Stimulated activated naive B cell treated with anti-CD40 and anti-IgM and Interleukin-4, amounts not matched to agents 10 μg/mL and 1 μg/mL and 100 μg/mL, for 72 hours (primary cell): Measurements from ENCODE around the gene SOS1.

Source experiments
- ATAC-seq, 2 donors: fragments of 150-1000 bp; cut with Tn5 transposase; replicated peaks; 2 replicates each; pipeline ENCODE4 v1.10.0; 2021; ENCODE audit warnings: moderate library complexity in 1 of 2
- DNase-seq: peaks from one replicate; pipeline ENCODE4 v3.0.0; 2021
- H3K27ac Mint-ChIP-seq: one replicate; pipeline ENCODE4 v1.8.0; 2022; ENCODE audit warnings: mild to moderate bottlenecking, mixed read lengths
- H3K27me3 Mint-ChIP-seq, 2 donors: one replicate each; pipeline ENCODE4 v1.8.0; 2022; ENCODE audit warnings: mixed read lengths in 2 of 2
- H3K36me3 Mint-ChIP-seq, 2 donors: one replicate each; pipeline ENCODE4 v1.8.0; 2022; ENCODE audit warnings: mixed read lengths in 2 of 2, mild to moderate bottlenecking in 1 of 2
- H3K4me1 Mint-ChIP-seq, 2 donors: one replicate each; pipeline ENCODE4 v1.8.0; 2022; ENCODE audit warnings: mixed read lengths in 2 of 2, mild to moderate bottlenecking in 1 of 2
- H3K4me3 Mint-ChIP-seq, 2 donors: one replicate each; pipeline ENCODE4 v1.8.0; 2022; ENCODE audit warnings: mild to moderate bottlenecking in 2 of 2, mixed read lengths in 2 of 2, moderate library complexity in 1 of 2
- H3K9me3 Mint-ChIP-seq, 2 donors: one replicate each; pipeline ENCODE4 v1.8.0; 2022; ENCODE audit warnings: mixed read lengths in 2 of 2, mild to moderate bottlenecking in 1 of 2

SOS1 gene

DNA sequence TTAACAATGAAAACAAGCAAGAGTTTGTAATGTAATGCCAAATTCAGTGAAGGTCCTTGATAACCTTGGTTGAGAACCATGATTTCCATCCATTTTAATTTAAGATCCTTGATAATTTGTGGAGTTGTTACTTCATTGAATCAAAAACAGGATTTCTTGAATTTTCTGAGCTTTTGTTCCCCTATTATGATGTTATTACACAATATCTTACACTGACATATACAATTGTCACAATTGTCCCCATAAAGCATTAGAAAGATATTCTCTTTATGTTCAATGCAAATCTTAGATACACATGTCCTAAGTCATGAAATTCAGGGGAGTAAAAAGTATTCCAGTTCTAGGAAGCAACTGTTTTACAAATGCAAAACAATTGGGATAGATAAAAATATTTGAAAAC, 147.6 kb downstream of the SOS1 start:
- H3K36me3 Mint-ChIP-seq = peaks cover 0 to 2% of the 10 kb centered on the region in 2 donors
- peaks cover 0 to 1% of the 10 kb centered on the region in 2 donors for H3K9me3 Mint-ChIP-seq
- no peak for ATAC-seq
- DNase-seq = no peak
- no peaks in the 10 kb centered on the region for H3K4me1 Mint-ChIP-seq
- no peak overlapping the region for H3K4me3 Mint-ChIP-seq
- no peaks in the 10 kb centered on the region for H3K27me3 Mint-ChIP-seq
- H3K27ac Mint-ChIP-seq = no peak overlapping the region

DNA sequence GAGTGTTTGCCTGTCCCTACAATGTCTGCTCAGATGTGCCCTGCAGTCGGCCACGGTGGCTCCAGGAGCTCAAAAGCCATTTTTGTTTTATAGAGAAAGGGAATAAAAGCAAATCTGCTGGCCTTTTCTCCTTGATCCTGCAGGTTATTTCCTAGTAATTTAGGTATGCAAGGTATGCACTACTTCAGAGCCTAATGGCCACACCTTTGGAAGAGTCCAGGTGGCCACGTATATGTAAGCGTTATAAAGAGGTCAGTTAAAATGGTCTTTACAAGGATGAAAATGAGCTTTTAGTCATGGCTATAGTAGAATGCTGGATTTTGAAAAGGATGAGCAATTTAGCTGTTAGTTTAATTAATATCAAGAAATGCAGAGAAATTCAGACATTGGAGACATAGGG, 149.5 kb downstream of the SOS1 start:
- ATAC-seq (no peak), DNase-seq (no peak)
- Mint-ChIP-seq H3K27me3 (peaks cover 0 to 6% of the 10 kb centered on the region in 2 donors), H3K27ac (no peak overlapping the region), H3K36me3 (no peaks in the 10 kb centered on the region), H3K9me3 (peaks cover 0 to 1% of the 10 kb centered on the region in 2 donors), H3K4me3 (no peak overlapping the region), H3K4me1 (no peaks in the 10 kb centered on the region)

DNA sequence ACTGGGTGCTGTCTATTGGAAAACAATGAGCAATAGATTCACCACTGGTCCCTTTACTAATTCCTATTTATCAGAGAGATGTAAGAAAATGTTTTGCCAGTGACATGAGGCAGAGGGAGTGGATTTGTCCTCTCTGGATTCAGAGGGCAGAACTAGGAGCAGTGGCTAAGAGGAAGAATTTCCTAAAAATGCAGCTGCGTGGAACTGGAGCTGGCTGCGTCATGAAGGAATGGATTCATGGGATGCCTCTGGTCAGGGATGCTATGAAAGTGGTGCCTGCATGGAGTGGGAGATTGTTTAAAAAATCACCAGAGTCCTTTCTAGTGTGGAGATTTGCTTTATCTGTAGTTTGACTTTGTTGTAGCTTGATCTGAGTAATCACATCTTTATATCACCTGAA, 152.8 kb downstream of the SOS1 start:
- peaks cover 0 to 6% of the 10 kb centered on the region in 2 donors for H3K27me3 Mint-ChIP-seq
- no peaks in the 10 kb centered on the region for H3K36me3 Mint-ChIP-seq
- no peak for ATAC-seq
- DNase-seq = no peak
- H3K9me3 Mint-ChIP-seq = peaks cover 0 to 1% of the 10 kb centered on the region in 2 donors
- no peak overlapping the region for H3K27ac Mint-ChIP-seq
- no peaks in the 10 kb centered on the region for H3K4me1 Mint-ChIP-seq
- no peak overlapping the region for H3K4me3 Mint-ChIP-seq

DNA sequence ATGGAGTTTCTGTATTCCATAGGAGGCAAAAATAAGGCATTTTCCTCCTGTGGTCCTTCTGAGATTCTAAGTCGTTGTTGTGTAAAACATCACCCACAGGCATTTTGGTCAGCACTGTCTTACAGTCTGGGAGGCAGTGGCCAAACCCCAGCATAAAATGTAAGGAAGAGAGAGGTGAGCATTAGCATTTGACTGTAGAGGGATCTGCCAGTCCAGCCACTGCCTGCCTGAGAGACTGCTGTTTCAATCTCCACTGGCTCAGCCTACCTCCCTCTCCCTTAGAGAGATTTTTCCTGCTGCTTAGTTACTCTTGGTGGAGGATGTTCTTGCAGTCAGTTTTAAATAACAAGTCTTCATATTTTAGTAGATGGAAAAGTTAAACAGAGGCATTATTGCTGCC, 154.2 kb downstream of the SOS1 start:
- ATAC-seq (no peak), DNase-seq (no peak)
- no peaks in the 10 kb centered on the region for H3K36me3 Mint-ChIP-seq
- no peaks in the 10 kb centered on the region for H3K4me1 Mint-ChIP-seq
- no peak overlapping the region for H3K4me3 Mint-ChIP-seq
- no peak overlapping the region for H3K27ac Mint-ChIP-seq
- peaks cover 2 to 9% of the 10 kb centered on the region in 2 donors for H3K27me3 Mint-ChIP-seq
- no peaks in the 10 kb centered on the region for H3K9me3 Mint-ChIP-seq

DNA sequence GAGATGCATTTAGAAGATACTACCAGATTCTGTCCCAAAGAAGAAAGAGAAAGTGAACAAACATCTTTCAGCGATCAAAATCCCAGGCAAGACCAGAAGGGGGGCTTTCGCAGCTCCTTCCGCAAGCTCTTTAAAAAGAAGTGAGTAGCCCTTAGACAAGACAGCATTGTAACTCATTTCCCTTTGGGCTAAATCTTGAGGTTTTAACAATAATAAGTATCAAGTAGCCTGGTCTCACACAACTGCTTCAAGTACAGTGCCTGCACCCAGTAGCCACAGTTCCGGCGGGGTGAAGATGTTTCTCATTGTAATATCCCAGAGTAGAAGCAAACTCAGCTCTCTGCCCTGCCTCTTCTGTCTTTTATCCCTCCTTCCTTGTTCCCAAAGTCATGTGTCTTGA, 154.8 kb downstream of the SOS1 start:
- no peaks in the 10 kb centered on the region for H3K36me3 Mint-ChIP-seq
- H3K4me1 Mint-ChIP-seq = no peaks in the 10 kb centered on the region
- H3K4me3 Mint-ChIP-seq = no peak overlapping the region
- H3K27me3 Mint-ChIP-seq = peaks cover 7 to 15% of the 10 kb centered on the region in 2 donors
- ATAC-seq (no peak), DNase-seq (no peak)
- H3K27ac Mint-ChIP-seq = no peak overlapping the region
- no peaks in the 10 kb centered on the region for H3K9me3 Mint-ChIP-seq

DNA sequence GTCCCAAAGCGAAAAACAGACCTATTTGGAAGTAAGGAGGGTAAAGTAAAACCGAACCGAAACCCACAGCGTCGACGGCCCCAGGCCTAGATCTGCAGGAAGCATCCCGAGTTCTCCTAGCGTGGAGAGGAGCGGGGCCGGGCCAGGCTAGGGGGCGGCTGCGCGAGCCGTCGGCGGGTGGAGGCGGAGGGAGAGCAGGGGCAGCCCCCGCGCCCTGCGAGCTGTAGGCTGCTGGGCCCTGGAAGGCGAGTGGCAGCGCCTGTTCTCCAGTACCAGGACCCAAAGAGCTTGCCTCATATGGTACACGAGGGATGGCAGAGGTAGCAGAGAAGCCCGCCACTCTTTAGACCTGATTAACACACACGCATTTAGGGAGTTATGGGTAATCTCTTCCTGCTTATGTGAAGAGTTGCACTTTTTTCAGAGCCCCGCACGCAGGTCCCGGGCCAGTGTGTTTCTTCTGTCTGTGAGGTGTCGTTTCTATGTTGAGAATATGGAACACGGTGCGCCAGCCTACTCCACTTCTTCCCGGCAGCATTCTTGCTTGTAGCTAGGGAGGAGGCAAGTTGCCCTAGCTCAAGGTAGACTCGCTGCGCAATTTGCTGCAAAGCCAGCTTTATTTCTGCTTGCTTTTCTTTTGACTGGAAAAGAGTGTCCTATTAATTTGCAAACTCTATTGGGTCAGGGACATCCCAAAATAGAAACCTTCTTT, 160.1 kb downstream of the SOS1 start:
- H3K27ac Mint-ChIP-seq = no peak overlapping the region
- H3K4me3 Mint-ChIP-seq = peak overlapping the region; percentile 52 to 82
- ATAC-seq (peak; percentile 11 to 19), DNase-seq (no peak)
- H3K27me3 Mint-ChIP-seq = peaks cover 33% of the 10 kb centered on the region in 2 donors
- H3K4me1 Mint-ChIP-seq = peaks cover 0 to 9% of the 10 kb centered on the region in 2 donors
- no peaks in the 10 kb centered on the region for H3K36me3 Mint-ChIP-seq
- no peaks in the 10 kb centered on the region for H3K9me3 Mint-ChIP-seq

DNA sequence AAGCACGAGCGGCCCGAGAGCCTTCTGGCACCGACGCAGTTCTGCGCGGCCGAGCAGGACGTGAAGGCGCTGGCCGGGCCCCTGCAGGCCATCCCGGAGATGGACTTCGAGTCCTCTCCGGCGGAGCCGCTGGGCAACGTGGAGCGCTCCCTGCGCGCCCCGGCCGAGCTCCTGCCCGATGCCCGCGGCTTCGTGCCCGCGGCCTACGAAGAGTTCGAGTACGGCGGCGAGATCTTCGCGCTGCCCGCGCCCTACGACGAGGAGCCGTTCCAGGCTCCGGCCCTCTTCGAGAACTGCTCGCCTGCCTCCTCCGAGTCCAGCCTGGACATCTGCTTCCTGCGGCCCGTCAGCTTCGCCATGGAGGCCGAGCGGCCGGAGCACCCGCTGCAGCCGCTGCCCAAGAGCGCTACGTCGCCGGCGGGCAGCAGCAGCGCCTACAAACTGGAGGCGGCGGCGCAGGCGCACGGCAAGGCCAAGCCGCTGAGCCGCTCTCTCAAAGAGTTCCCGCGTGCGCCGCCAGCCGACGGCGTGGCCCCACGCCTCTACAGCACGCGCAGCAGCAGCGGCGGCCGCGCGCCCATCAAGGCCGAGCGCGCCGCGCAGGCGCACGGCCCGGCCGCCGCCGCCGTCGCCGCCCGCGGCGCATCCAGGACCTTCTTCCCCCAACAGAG, 160.8 kb downstream of the SOS1 start:
- peak; percentile 49 for DNase-seq
- Mint-ChIP-seq H3K27me3 (peaks cover 33 to 34% of the 10 kb centered on the region in 2 donors), H3K9me3 (no peaks in the 10 kb centered on the region), H3K4me3 (peak overlapping the region; percentile 73 to 82), H3K36me3 (no peaks in the 10 kb centered on the region), H3K4me1 (peaks cover 0 to 9% of the 10 kb centered on the region in 2 donors), H3K27ac (no peak overlapping the region)
- ATAC-seq = peak; percentile 97 to 99

DNA sequence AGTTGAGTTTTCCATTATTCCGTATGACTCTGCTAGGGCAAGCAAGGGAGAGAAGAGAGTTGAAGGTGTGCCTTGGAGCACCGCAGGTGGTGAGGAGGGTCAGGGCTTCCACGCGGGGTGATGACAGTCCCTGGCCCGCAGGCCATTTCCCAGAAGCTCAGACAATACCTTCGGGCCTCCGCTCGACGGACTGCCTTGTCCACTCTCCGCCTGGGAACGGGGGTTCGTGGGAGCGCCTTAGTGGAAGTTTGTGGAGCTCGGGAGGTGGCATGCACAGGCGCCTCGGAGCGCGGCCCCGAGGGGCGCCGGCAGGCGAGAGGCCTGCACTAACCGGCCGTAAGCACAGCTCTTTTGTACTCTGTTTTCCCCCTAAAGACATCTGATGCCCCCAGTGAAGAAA, 161.4 kb downstream of the SOS1 start:
- Mint-ChIP-seq H3K4me3 (peak overlapping the region; percentile 65 to 69), H3K9me3 (no peaks in the 10 kb centered on the region), H3K27ac (no peak overlapping the region), H3K4me1 (peaks cover 0 to 9% of the 10 kb centered on the region in 2 donors), H3K27me3 (peaks cover 33 to 37% of the 10 kb centered on the region in 2 donors), H3K36me3 (no peaks in the 10 kb centered on the region)
- DNase-seq = no peak
- no peak for ATAC-seq

DNA sequence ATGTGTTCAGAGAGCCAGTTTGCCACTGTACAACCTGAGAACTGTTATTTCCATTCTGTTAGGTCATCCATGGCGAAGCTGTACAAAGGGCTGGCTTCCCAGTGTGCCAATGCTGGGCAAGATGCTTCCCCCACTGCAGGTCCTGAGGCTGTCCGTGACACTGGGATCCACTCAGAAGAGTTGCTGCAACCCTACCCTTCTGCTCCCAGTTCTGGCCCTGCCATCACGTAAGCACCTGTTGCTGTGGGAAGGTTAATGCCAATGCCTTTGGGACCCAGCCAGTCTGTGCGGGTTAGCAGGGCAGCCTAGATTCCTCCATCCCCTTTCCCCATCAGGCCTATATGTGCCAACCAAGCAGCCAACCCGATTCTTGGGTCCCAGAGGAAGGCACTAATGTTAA, 162.9 kb downstream of the SOS1 start:
- no peak overlapping the region for H3K4me3 Mint-ChIP-seq
- H3K9me3 Mint-ChIP-seq = no peaks in the 10 kb centered on the region
- peaks cover 33 to 37% of the 10 kb centered on the region in 2 donors for H3K27me3 Mint-ChIP-seq
- H3K27ac Mint-ChIP-seq = no peak overlapping the region
- no peaks in the 10 kb centered on the region for H3K36me3 Mint-ChIP-seq
- ATAC-seq = no peak
- peaks cover 0 to 9% of the 10 kb centered on the region in 2 donors for H3K4me1 Mint-ChIP-seq
- DNase-seq = no peak

DNA sequence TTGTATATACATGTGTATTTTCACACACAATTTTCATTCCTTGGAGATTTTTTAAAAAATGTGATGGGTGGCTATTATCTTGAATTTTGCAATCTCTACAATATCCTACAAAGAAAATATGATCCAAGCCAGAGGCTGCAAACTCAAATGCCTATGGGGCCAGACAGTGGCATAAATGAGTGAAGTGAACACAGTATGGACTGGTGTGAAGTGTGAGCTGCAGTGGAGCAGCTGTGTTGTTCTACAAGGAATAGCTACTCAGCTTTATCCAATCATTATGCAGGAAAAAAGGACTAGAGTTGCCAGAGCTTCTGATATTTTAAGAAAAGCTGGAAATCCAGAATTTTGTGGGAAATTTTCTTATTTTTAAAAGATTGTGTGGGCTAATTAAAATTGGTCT, 169.1 kb downstream of the SOS1 start:
- peaks cover 0 to 8% of the 10 kb centered on the region in 2 donors for H3K27me3 Mint-ChIP-seq

DNA sequence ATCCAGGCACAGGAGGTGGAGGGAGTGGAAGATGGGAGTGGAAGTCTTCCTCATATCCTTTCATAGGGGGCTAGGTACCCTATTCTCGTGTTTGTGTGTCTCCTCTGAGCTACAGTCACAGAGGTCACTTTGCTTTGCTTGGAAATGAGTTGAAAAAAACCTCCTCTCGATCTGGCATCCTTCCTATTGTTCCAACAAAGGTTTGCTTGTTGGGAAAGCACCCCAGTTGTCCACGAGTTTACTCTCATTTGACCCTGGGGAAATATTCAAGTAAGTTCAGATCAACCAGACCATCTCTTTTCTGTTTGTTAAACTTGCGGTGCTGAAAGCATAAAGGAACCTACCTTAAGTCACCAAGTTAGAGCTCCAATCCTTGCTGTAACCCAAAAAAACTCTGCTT, 171.9 kb downstream of the SOS1 start:
- Mint-ChIP-seq H3K9me3 (no peaks in the 10 kb centered on the region), H3K4me1 (no peaks in the 10 kb centered on the region)

More for the DNA sequence above, 169.1 kb downstream of the SOS1 start:
- Mint-ChIP-seq H3K27ac (no peak overlapping the region), H3K36me3 (no peaks in the 10 kb centered on the region), H3K4me1 (no peaks in the 10 kb centered on the region), H3K9me3 (no peaks in the 10 kb centered on the region), H3K4me3 (no peak overlapping the region)
- DNase-seq (no peak), ATAC-seq (no peak)

DNA sequence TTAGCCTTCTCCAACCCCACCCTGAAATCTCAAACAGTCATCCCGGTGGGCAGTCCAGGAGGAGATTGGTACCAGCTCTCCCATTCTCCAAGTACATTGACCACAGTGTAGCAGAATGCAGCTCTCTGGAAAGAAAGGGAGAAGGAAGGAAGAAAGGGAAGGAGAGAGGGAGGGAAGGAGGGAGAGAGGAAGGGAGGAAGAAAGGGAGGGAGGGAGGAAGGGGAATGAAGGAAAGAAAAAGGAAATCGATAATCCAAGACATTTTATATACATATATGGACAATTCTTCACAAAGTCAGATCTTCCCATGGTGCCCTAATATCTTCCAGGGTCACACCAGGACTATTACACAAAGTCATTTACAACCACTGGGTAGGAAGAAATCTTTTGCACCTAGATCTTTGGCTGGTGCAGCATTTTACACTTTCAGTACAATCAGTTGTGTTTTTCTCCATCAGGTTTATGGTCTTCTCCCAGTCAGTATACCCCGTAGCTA, 172.4 kb downstream of the SOS1 start:
- Mint-ChIP-seq H3K27me3 (no peaks in the 10 kb centered on the region), H3K36me3 (no peaks in the 10 kb centered on the region), H3K9me3 (no peaks in the 10 kb centered on the region), H3K27ac (no peak overlapping the region), H3K4me1 (no peaks in the 10 kb centered on the region), H3K4me3 (no peak overlapping the region)
- DNase-seq (no peak), ATAC-seq (no peak)

More for the DNA sequence above, 171.9 kb downstream of the SOS1 start:
- no peak overlapping the region for H3K27ac Mint-ChIP-seq
- H3K4me3 Mint-ChIP-seq = no peak overlapping the region
- H3K36me3 Mint-ChIP-seq = no peaks in the 10 kb centered on the region
- no peak for ATAC-seq
- no peak for DNase-seq
- H3K27me3 Mint-ChIP-seq = no peaks in the 10 kb centered on the region

DNA sequence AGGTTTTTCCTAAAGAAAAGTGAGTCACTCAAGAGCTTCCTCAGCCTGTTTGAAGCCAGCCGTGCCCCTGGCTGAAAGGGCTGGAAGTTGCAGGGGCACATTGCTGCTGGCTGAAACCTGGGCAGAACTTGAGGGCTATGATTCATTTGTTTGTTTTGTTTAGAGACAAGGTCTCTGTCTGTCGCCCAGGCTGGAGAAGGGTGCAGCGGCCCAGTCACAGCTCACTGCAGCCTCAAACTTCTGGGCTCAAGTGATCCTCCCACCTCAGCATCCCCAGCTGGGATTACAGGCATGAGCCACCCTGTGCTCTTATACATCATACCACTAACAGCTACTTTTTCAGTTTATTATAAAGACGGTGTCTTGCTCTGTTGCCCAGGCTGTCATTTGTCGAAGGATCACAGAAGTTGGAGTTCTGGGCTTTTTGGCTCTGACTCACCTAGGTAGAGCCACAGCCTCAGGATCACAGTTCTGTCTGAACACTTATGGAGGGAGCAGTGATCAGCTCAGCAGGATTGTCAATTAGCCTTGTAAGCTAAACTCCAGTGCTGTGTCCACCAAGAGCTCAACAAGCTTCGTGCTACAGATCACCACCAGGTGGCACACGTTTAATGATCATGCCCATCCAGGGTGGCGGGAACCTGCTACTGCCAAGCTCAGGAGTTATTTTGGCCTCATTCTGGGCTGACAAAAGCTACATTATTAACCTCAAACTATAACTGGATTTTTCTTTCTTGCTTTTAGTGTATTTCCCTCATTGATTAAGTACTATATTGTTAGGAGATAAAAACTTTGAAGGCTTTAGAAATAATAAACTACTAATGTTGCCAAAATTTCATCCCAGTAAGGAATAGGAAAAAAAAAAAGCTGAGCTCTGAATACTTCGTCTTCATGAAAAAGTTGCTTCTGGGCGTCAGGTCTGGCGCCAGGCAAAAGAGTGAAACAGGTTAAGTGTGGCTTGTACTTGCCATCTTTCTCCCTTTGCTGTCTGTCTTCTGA, 173.3 kb downstream of the SOS1 start:
- no peak overlapping the region for H3K27ac Mint-ChIP-seq
- peak; percentile 91 to 92 for ATAC-seq
- no peak overlapping the region for H3K4me3 Mint-ChIP-seq
- H3K27me3 Mint-ChIP-seq = no peaks in the 10 kb centered on the region
- H3K36me3 Mint-ChIP-seq = no peaks in the 10 kb centered on the region
- DNase-seq = peak; percentile 43
- no peaks in the 10 kb centered on the region for H3K4me1 Mint-ChIP-seq
- H3K9me3 Mint-ChIP-seq = no peaks in the 10 kb centered on the region

DNA sequence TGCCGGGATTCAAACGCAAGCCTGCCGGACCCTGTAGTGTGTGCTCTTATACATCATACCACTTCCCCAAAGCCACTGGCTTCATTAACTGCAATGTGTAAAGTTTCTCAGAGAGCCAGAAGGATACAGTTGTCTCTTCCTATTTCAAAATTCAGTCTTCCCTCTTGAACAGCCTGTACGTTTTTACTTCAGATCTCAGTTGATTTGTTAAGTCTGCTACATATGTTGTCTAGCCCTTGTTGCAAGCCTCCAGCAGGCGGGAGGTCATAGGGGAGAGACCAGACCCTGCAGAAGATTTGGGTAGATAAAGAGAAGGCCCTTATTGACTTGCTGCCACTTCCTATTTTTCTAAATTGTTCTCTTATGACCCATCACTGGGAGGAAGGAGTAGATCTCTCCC, 174.9 kb downstream of the SOS1 start:
- Mint-ChIP-seq H3K4me3 (no peak overlapping the region), H3K27me3 (no peaks in the 10 kb centered on the region), H3K27ac (no peak overlapping the region), H3K36me3 (no peaks in the 10 kb centered on the region), H3K9me3 (no peaks in the 10 kb centered on the region), H3K4me1 (no peaks in the 10 kb centered on the region)
- DNase-seq = no peak
- ATAC-seq = no peak
